HFF-Myc (cell line): ENCODE data around the gene PDHX.

Experiments used
- DNase-seq: peaks from one replicate; pipeline ENCODE4 v3.0.0-alpha.2; 2011; ENCODE audit warnings: low read depth; ENCODE audit errors: extremely low read depth
- H3K4me3 ChIP-seq: replicated peaks from 2 replicates; pipeline ENCODE4 v1.5.1; 2011; ENCODE audit warnings: low read depth, mild to moderate bottlenecking, control low read depth, low read length
- CTCF ChIP-seq: IDR thresholded peaks from 2 replicates; pipeline ENCODE4 v1.5.1; 2012; ENCODE audit warnings: mild to moderate bottlenecking, low read depth, low read length, control low read depth; ENCODE audit errors: missing control alignments

PDHX gene

GRCh38 chr11:34986883-34987520 lies 70.6 kb downstream of the PDHX start:
- no peak for TF ChIP-seq CTCF
- no peak overlapping the region for H3K4me3 ChIP-seq
- no peak for DNase-seq

GRCh38 chr11:34987617-34988016 lies 71.2 kb downstream of the PDHX start:
- no peak for DNase-seq
- TF ChIP-seq CTCF = no peak
- no peak overlapping the region for H3K4me3 ChIP-seq

GRCh38 chr11:34988294-34989255 lies 72.2 kb downstream of the PDHX start:
- DNase-seq = no peak
- H3K4me3 ChIP-seq = no peak overlapping the region
- no peak for TF ChIP-seq CTCF

- no peak overlapping the region for H3K4me3 ChIP-seq
- DNase-seq = no peak
- no peak for TF ChIP-seq CTCF
These were observed 74.5 kb downstream of the PDHX start for GRCh38 chr11:34990916-34991315.

- no peak overlapping the region for H3K4me3 ChIP-seq
- TF ChIP-seq CTCF = no peak
These were observed 78.4 kb downstream of the PDHX start for GRCh38 chr11:34994854-34995253.

GRCh38 chr11:34996958-34997357 lies 80.5 kb downstream of the PDHX start:
- H3K4me3 ChIP-seq = no peak overlapping the region
- DNase-seq = no peak
- TF ChIP-seq CTCF = no peak

More at GRCh38 chr11:34994854-34995253, 78.4 kb downstream of the PDHX start:
- no peak for DNase-seq
